H9 (cell line): ENCODE measurements around the gene OR13J1. TPM values are rescaled to one million over a fixed set of nuclear protein-coding genes. Genes with fewer than 3 reads are reported as not detected.

ENCODE experiments used
- DNase-seq: peaks from one replicate; pipeline ENCODE4 v3.0.0-alpha.2; 2017
- H2AFZ ChIP-seq: one replicate; pipeline ENCODE4 v1.6.1; 2013; ENCODE audit warnings: mild to moderate bottlenecking, low read length, control low read depth, moderate library complexity
- H2AK5ac ChIP-seq: 2 replicates; pipeline ENCODE4 v1.6.1; 2013; ENCODE audit warnings: low read length, control low read depth, mixed read lengths; ENCODE audit not compliant: insufficient read length
- H2BK120ac ChIP-seq: one replicate; pipeline ENCODE4 v1.6.1; 2013; ENCODE audit warnings: low read depth, mild to moderate bottlenecking, low read length, control low read depth, inconsistent platforms; ENCODE audit not compliant: poor library complexity, severe bottlenecking
- H2BK12ac ChIP-seq: 2 replicates; pipeline ENCODE4 v1.6.1; 2013; ENCODE audit warnings: low read length, control low read depth, mixed read lengths, low read depth; ENCODE audit not compliant: insufficient read length
- H2BK15ac ChIP-seq: 2 replicates; pipeline ENCODE4 v1.6.1; 2013; ENCODE audit warnings: low read depth, low read length, control low read depth
- H2BK20ac ChIP-seq: one replicate; pipeline ENCODE4 v1.6.1; 2013; ENCODE audit warnings: low read depth, mild to moderate bottlenecking, low read length, control low read depth, inconsistent platforms; ENCODE audit not compliant: poor library complexity, severe bottlenecking
- H2BK5ac ChIP-seq: 2 replicates; pipeline ENCODE4 v1.6.1; 2013; ENCODE audit warnings: low read length, control low read depth, mixed read lengths; ENCODE audit not compliant: insufficient read length
- H3K14ac ChIP-seq: 2 replicates; pipeline ENCODE4 v1.6.1; 2013; ENCODE audit warnings: low read length, control low read depth; ENCODE audit not compliant: insufficient read depth
- H3K18ac ChIP-seq: 2 replicates; pipeline ENCODE4 v1.6.1; 2013; ENCODE audit warnings: low read depth, mild to moderate bottlenecking, mixed read lengths, low read length, control low read depth; ENCODE audit not compliant: insufficient read length
- H3K23ac ChIP-seq: 2 replicates; pipeline ENCODE4 v1.6.1; 2013; ENCODE audit warnings: low read length, control low read depth, mixed read lengths, low read depth; ENCODE audit not compliant: insufficient read length
- H3K23me2 ChIP-seq: 2 replicates; pipeline ENCODE4 v1.6.1; 2013; ENCODE audit warnings: low read depth, mild to moderate bottlenecking, mixed read lengths, low read length, control low read depth; ENCODE audit not compliant: insufficient read length, poor library complexity, severe bottlenecking
- H3K27ac ChIP-seq: 2 replicates; pipeline ENCODE4 v1.5.1; 2013; ENCODE audit warnings: low read length, control low read depth, mixed read lengths, low read depth; ENCODE audit not compliant: insufficient read length
- H3K27me3 ChIP-seq: 2 replicates; pipeline ENCODE4 v1.6.1; 2013; ENCODE audit warnings: low read length, control low read depth, inconsistent platforms; ENCODE audit not compliant: insufficient read depth
- H3K4ac ChIP-seq: 2 replicates; pipeline ENCODE4 v1.6.1; 2013; ENCODE audit warnings: low read depth, mild to moderate bottlenecking, control low read depth, inconsistent platforms, low read length, moderate library complexity
- H3K4me1 ChIP-seq: 2 replicates; pipeline ENCODE4 v1.6.1; 2013; ENCODE audit warnings: low read length, control low read depth, inconsistent platforms; ENCODE audit not compliant: insufficient read depth
- H3K4me2 ChIP-seq: 2 replicates; pipeline ENCODE4 v1.6.1; 2013; ENCODE audit warnings: low read length, control low read depth, mixed read lengths; ENCODE audit not compliant: insufficient read length, insufficient read depth
- H3K56ac ChIP-seq: 2 replicates; pipeline ENCODE4 v1.6.1; 2013; ENCODE audit warnings: low read depth, mild to moderate bottlenecking, mixed read lengths, low read length, control low read depth; ENCODE audit not compliant: insufficient read length
- H3K79me1 ChIP-seq: 2 replicates; pipeline ENCODE4 v1.6.1; 2013; ENCODE audit warnings: low read depth, mild to moderate bottlenecking, moderate library complexity, low read length, control low read depth, inconsistent platforms; ENCODE audit not compliant: insufficient read depth, poor library complexity, severe bottlenecking
- H3K79me2 ChIP-seq: 2 replicates; pipeline ENCODE4 v1.6.1; 2013; ENCODE audit warnings: low read length, control low read depth, inconsistent platforms; ENCODE audit not compliant: insufficient read depth
- H3K9ac ChIP-seq: 2 replicates; pipeline ENCODE4 v1.6.1; 2013; ENCODE audit warnings: low read length, control low read depth, mixed read lengths; ENCODE audit not compliant: insufficient read length; ENCODE audit errors: extremely low read depth
- H3K9me3 ChIP-seq: one replicate; pipeline ENCODE4 v1.6.1; 2013; ENCODE audit warnings: low read depth, low read length, inconsistent platforms; ENCODE audit not compliant: control insufficient read depth
- H3T11ph ChIP-seq: one replicate; pipeline ENCODE4 v1.6.1; 2013; ENCODE audit warnings: mild to moderate bottlenecking, low read length, control low read depth, inconsistent platforms
- H4K20me1 ChIP-seq: one replicate; pipeline ENCODE4 v1.6.1; 2013; ENCODE audit not compliant: control insufficient read depth, insufficient read length, insufficient read depth
- H4K5ac ChIP-seq: 2 replicates; pipeline ENCODE4 v1.6.1; 2013; ENCODE audit warnings: low read depth, mild to moderate bottlenecking, mixed read lengths, low read length, control low read depth; ENCODE audit not compliant: insufficient read length
- H4K8ac ChIP-seq: replicated peaks from 2 replicates; pipeline ENCODE4 v1.6.1; 2013; ENCODE audit warnings: low read length, control low read depth, mixed read lengths, low read depth; ENCODE audit not compliant: insufficient read length
- H4K91ac ChIP-seq: 2 replicates; pipeline ENCODE4 v1.6.1; 2013; ENCODE audit warnings: low read depth, mild to moderate bottlenecking, moderate library complexity, mixed read lengths, low read length, control low read depth; ENCODE audit not compliant: insufficient read length
- H3K27ac Mint-ChIP-seq, 3 experiments: 2 replicates in 2 of 3; 3 replicates in 1 of 3; pipeline ENCODE4 v1.8.0; 2020 to 2021; ENCODE audit warnings: mixed read lengths in 3 of 3, mild to moderate bottlenecking in 1 of 3, moderate library complexity in 1 of 3
- H3K27me3 Mint-ChIP-seq: 2 replicates; pipeline ENCODE4 v1.8.0; 2021; ENCODE audit warnings: low read depth, mild to moderate bottlenecking, moderate library complexity, mixed read lengths
- H3K36me3 Mint-ChIP-seq, 3 experiments: 2 replicates in 2 of 3; 3 replicates in 1 of 3; pipeline ENCODE4 v1.8.0; 2020 to 2021; ENCODE audit warnings: low read depth in 3 of 3, mixed read lengths in 3 of 3; ENCODE audit not compliant: insufficient read depth in 1 of 3
- H3K4me1 Mint-ChIP-seq, 2 experiments: 2 replicates each; pipeline ENCODE4 v1.8.0; 2020; ENCODE audit warnings: mixed read lengths in 2 of 2
- H3K4me3 Mint-ChIP-seq, 2 experiments: 2 replicates in 1 of 2; 3 replicates in 1 of 2; pipeline ENCODE4 v1.8.0; 2020 to 2021; ENCODE audit warnings: mild to moderate bottlenecking in 2 of 2, mixed read lengths in 2 of 2, moderate library complexity in 1 of 2
- H3K9me3 Mint-ChIP-seq, 2 experiments: 2 replicates in 1 of 2; 3 replicates in 1 of 2; pipeline ENCODE4 v1.8.0; 2020; ENCODE audit warnings: mild to moderate bottlenecking in 2 of 2, mixed read lengths in 2 of 2, moderate library complexity in 1 of 2
- CTCF ChIP-seq: fragments of 200-600 bp; sonication (generic); conservative IDR thresholded peaks from 3 replicates; pipeline ENCODE4 v1.8.0; 2021; ENCODE audit warnings: antibody characterized with exemption, mild to moderate bottlenecking
- WGBS: extraction: QIAGEN DNeasy Blood & Tissue Kit; methylation state at CpG from one replicate; pipeline ENCODE4 v1.1.7; 2013; ENCODE audit warnings: missing lambda C conversion rate, low lambda C conversion rate, mixed read lengths; ENCODE audit not compliant: insufficient read length; ENCODE audit errors: extremely low coverage; 5-methylcytosine and 5-hydroxymethylcytosine counted together
- total RNA-seq: library from RNA; stranded (reverse); gene quantifications from 2 replicates; pipeline ENCODE4 v1.2.1, GENCODE V29; 2021

The OR13J1 gene
- total RNA-seq, 1 experiment from 2014 or later: not detected

DNA sequence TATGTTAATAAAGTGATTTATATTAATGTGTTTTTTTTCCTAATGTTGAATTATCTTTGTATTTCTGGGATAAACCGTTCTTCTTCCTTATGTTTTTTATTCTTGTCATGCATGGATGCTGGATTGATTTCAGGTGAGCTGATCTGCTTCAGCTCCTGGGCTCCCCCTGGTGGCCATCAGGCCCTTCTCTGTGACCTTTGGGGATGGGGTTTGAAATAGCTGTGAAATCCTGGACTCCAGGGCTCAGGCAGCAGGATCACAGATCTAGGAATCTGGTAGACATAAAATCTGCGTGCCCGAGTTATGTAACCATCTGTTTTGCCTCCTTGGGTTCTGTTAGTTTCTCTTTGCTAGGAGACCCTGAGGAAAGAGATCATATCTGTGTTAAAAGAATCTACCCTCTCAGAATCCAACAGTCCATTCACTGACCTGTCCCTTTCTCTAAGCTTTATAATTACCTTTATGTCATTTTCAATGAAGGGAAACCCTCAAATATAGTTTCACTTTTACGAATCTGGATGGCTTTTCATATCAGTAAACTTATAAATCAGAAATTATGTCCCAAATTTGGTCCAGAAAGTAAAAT lies 12.2 kb upstream of the OR13J1 start:
- Histone ChIP-seq H3K9me3 (no peaks in the 10 kb centered on the region), H2AFZ (no peak overlapping the region), H2BK20ac (no peak overlapping the region), H3K4me2 (no peak overlapping the region), H3K18ac (no peak overlapping the region), H3K9ac (no peak overlapping the region), H4K8ac (no peak overlapping the region), H3K23me2 (no peaks in the 10 kb centered on the region), H2BK120ac (no peak overlapping the region), H4K91ac (no peak overlapping the region), H2BK15ac (no peak overlapping the region), H3K27me3 (no peaks in the 10 kb centered on the region), H2AK5ac (no peak overlapping the region), H3K14ac (no peak overlapping the region), H4K5ac (no peak overlapping the region), H3K79me1 (no peaks in the 10 kb centered on the region), H3K4me1 (no peaks in the 10 kb centered on the region; the same call in 1 of the 2 replicates), H3K23ac (no peak overlapping the region), H3K4ac (no peak overlapping the region), H4K20me1 (no peaks in the 10 kb centered on the region), H3K79me2 (no peaks in the 10 kb centered on the region), H3T11ph (no peak overlapping the region), H2BK5ac (no peak overlapping the region), H2BK12ac (no peak overlapping the region), H3K27ac (no peak overlapping the region), H3K56ac (no peak overlapping the region)
- H3K4me1 Mint-ChIP-seq: peaks cover 0 to 17% of the 10 kb centered on the region in 2 experiments; a peak in 2 of 4 replicates
- no peak overlapping the region for H3K4me3 Mint-ChIP-seq
- H3K27me3 Mint-ChIP-seq: peaks cover 3% of the 10 kb centered on the region
- no CpG with 5 or more reads among the region's 4 CpGs for WGBS
- peak; percentile 98 for TF ChIP-seq CTCF
- peak; percentile 80 for DNase-seq
- no peak overlapping the region for H3K27ac Mint-ChIP-seq
- 0 out of 7 replicates have a peak, but pooled peaks cover 0 to 2% (median 0%) of the 10 kb centered on the region in 3 experiments for H3K36me3 Mint-ChIP-seq
- H3K9me3 Mint-ChIP-seq: peaks cover 6% of the 10 kb centered on the region in 2 experiments
